HG03025 (cell line): ENCODE data around the gene EXOSC10.
"Not testable (repeated sequence)": the region's sequence is repeated elsewhere in the genome, so short reads cannot be mapped to it uniquely, and the experiment has no call there.

Experiments used
- ATAC-seq: cut with Tn5 transposase; IDR thresholded peaks from one replicate; pipeline ENCODE4 v1.9.1; 2021; ENCODE audit warnings: mild to moderate bottlenecking, moderate library complexity; ENCODE audit not compliant: unreplicated experiment, low FRiP score

Gene EXOSC10

GRCh38 chr1:11114966-11115365, 15.3 kb upstream of the EXOSC10 start:
- no peak for ATAC-seq

GRCh38 chr1:11109047-11109760, 9.5 kb upstream of the EXOSC10 start:
- no peak for ATAC-seq

GRCh38 chr1:11107599-11107998, 7.9 kb upstream of the EXOSC10 start:
- ATAC-seq: no peak

GRCh38 chr1:11105586-11105985, 5.9 kb upstream of the EXOSC10 start:
- ATAC-seq: no peak

GRCh38 chr1:11101347-11101746, 1.7 kb upstream of the EXOSC10 start:
- ATAC-seq: no peak

- ATAC-seq: not testable (repeated sequence)
Measured at GRCh38 chr1:11100806-11101205, 1.1 kb upstream of the EXOSC10 start.

- no peak for ATAC-seq
Measured at GRCh38 chr1:11100149-11100493, 452 bp upstream of the EXOSC10 start.

- ATAC-seq: no peak
Measured at GRCh38 chr1:11098931-11099309, 749 bp downstream of the EXOSC10 start.

- not testable (repeated sequence) for ATAC-seq
Measured at GRCh38 chr1:11083784-11084183, 15.9 kb downstream of the EXOSC10 start.

GRCh38 chr1:11080931-11081330, 18.7 kb downstream of the EXOSC10 start:
- ATAC-seq: no peak

- no peak for ATAC-seq
Measured at GRCh38 chr1:11078631-11079030, 21.0 kb downstream of the EXOSC10 start.

GRCh38 chr1:11073398-11073797, 26.3 kb downstream of the EXOSC10 start:
- not testable (repeated sequence) for ATAC-seq

- no peak for ATAC-seq
Measured at GRCh38 chr1:11072216-11072917, 27.3 kb downstream of the EXOSC10 start.

- ATAC-seq: no peak
Measured at GRCh38 chr1:11071463-11072215, 28.0 kb downstream of the EXOSC10 start.

GRCh38 chr1:11070876-11071275, 28.8 kb downstream of the EXOSC10 start:
- ATAC-seq: no peak

- no peak for ATAC-seq
Measured at GRCh38 chr1:11068600-11069473, 30.8 kb downstream of the EXOSC10 start.

- no peak for ATAC-seq
Measured at GRCh38 chr1:11067716-11068599, 31.7 kb downstream of the EXOSC10 start.

- ATAC-seq: no peak
Measured at GRCh38 chr1:11065796-11066195, 33.9 kb downstream of the EXOSC10 start.

- ATAC-seq: no peak
Measured at GRCh38 chr1:11064942-11065341, 34.7 kb downstream of the EXOSC10 start.
